Stimulated activated CD8-positive, alpha-beta memory T cell treated with anti-CD3 and anti-CD28 coated beads, Interleukin-2, amount 100 ng/mL, for 48 hours (primary cell): ENCODE measurements around the gene GPR68.
"Not testable (repeated sequence)": the region's sequence is repeated elsewhere in the genome, so short reads cannot be mapped to it uniquely, and the experiment has no call there.

ENCODE experiments used
- DNase-seq, 2 donors: peaks; one replicate each; pipeline ENCODE4 v3.0.0-alpha.2; 2020; ENCODE audit warnings: low read depth in 2 of 2

The GPR68 gene

DNA sequence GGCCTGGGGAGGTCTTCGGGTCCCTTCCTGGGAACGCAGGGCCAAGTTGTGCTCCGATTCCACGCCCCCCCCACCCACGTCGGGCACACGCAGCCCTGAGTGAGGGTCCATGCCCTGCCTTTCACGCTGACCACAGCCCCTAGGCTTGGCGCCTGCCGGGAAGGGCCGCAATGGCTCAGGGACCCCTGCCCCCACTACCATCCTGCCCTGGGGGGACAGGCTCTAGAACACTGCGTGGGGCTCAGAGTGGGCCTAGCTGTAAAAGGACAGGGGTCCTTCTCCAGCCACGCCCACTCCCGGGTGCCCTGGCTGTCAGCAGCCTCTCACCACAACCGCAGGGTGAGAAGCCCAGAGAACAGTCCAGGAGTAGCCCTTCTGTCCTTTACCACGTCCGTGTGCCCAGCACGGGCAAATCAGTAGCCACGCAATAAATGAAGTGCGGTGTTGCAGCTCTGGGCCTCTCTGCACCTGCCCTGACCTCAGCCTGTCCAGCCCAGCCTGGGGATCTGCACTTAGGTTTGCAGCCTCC is 9.4 kb upstream of the GPR68 start:
- DNase-seq: no peak

DNA sequence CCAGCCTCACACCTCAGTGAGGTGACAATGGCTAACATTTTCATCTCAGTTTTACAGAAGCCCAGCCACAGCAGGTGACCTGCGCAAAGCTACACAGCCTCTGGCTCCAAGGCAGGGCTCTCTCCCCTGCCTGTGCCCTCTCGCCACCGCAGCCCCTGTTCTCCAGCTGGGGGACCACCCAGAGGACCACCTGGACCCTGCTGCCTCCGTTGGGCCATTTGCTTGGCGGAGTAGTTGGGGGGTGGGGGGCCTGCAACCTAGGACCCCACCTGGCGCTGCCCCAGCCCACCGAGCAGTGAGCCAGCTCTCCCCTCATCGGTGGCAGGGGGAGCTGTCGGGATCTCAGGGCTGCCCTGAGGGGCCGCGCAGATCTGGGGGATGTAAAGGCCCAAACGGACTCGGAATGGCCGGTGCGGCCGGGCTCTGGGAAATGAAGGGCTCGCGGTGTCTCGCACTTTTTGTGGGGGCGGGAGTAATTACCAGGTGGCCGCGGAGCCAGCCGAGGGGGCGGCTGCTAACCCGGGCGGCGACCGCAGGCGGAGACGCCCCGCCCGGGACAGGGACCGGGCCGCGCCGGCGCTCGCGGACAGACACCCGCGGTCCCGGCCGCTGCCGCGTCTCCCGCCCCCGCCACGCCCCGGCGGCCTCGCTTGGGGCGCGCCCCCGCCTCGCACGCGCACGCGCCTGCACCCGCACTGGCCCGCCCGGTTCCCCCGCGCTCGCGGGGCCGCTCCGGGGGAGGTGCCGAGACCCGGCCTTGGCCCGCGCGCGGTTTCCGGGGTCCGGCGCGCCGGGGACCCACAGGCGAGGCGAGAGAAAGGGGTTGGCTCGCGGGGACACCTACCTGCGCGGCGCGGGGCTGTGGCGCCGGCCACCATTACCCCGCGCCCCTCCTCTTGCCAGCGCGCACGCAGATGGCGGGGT is 8.6 kb upstream of the GPR68 start:
- DNase-seq: no peak

DNA sequence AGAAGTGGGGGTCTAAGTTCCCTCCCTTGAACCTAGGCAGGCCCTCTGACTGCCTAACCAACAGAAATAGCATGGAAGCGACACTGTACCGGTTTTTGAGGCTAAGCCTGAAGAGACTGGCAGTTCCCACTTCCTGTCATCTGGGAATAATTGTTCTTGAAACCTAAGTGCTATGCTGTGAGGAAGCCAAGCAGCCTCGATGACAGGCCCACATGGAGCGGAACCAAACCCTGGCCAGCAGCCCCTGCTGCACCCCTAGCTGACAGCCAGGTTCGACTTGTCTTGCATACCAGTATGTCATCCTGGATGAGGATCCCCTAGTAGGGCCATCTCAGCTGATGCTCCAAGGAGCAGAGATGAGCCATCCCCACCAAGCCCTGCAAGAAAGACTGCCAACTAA is 6.4 kb upstream of the GPR68 start:
- no peak for DNase-seq

DNA sequence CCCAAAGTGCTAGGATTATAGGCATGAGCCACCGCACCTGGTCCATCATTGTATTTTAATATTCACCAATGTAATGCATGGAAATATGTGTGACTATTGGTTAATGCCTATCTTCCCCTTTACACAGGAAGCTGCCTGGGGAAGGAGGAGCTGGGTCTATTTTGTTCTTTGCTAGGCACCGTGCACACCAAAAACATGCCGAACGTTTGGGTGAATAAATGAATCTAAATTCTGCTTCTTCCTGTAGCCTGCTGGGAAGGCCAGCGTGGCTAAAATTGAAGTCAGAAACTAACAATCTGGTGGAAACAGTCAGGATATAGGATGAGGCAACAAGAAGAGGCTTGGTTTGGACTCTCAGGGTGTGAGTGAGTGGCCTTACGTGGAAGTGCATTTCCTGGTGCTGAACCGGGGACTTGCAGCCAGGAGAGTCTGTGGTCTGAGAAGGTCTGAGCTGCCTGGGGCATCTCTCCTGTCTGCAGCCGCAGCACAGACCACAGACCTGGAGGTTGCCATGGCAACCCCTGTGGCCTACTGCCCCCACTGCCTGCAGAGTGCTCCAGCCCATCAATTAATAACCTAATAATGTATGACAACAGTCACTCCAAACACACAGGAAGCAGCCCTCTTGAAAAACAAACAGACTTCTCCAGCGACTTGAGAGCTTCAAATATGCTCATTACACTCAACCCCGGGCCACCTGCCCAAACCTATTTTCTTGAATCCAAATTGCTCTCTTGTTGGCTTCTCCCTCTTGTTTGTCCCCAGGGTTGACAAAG is 5.5 kb upstream of the GPR68 start:
- DNase-seq: no peak

DNA sequence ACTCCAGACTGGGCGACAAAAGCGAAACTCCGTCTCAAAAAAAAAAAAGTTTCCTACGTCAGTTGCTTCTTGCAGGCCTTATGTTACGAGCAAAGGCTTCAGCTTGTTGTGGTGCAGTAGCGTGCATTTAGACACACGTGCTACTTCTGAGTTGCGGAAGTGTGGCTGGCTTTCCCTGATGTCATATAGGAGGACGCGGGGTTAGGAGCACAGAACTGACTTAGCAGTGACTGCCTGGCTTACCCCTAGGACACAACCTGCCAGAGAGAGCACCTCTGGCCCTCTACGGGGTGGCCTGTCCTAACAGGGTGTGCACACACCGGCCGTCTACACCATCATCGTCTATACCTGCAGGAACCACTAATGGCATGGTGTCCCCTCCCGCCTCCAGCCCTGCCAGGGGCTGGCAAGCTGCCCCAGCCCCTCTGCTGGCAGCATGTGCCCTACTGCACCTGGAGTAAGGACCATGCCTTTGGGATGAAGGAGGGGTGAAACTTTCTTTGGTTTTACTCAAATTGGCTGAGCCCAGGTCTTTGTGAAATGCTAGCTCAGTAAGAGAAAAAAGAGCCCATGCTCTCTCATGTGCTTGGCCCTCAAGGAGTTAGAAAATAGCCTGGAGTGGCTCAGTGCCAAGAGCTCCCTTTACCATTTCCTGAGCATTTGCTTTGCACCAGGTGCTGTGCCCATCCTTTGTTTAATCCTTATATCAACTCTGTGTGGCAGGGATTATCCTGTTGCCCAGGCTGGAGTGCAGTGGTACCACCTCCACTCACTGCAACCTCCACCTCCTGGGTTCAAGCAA is 1.7 kb upstream of the GPR68 start:
- no peak for DNase-seq

DNA sequence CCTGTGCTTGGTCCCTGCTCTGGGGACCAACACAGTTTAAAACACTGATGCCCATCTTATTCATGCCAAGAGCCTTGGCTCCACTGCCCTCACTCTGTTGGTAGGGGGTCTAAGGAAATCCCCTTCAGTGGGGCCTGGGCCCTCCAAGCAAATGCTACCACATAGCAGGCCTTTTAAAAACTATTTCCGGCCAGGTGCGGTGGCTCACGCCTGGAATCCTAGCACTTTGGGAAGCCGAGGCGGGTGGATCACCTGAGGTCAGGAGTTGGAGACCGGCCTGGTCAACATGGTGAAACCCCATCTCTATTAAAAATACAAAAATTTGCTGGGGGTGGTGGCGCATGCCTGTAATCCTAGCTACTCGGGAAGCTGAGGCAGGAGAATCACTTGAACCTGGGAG is 1.1 kb upstream of the GPR68 start:
- DNase-seq: not testable (repeated sequence)

DNA sequence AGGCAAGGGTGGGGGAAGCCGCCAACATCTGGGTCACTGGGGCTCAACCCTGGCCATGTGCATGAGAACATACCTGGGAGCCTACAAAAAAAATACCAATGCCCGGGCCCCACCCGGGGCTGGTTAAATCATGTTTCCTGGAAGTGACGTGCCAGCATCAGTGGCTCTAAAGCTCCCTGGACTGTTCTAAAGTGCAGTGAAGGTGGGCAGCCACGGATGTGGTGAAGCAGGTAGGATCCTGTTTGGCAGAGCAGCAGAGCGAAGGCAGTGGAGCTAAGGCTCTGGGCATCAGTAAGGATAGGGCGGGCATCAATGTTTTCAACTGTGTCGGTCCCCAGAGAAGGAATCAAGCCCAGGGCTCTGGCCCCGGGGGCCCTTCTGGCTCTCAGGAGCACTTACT is 525 bp upstream of the GPR68 start:
- DNase-seq: no peak

DNA sequence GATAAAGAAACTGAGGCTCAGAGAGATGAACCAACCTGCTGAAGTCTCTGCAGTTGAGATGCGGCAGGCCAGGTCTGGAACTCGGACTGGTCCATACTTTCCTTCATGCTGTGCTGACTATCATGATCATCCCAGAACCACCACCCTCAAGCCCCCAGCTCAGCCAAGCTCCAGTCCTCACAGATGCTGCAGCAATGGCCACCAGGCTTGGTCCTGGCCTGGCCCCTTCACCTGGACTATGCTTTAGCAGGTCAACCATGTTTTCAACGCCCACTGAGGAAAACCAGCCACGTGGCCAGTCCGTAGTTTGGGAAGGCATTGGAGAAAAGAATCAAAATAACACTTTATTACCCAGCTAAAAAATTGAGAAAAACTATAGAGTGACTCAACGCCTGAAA is 1.4 kb downstream of the GPR68 start:
- no peak for DNase-seq

DNA sequence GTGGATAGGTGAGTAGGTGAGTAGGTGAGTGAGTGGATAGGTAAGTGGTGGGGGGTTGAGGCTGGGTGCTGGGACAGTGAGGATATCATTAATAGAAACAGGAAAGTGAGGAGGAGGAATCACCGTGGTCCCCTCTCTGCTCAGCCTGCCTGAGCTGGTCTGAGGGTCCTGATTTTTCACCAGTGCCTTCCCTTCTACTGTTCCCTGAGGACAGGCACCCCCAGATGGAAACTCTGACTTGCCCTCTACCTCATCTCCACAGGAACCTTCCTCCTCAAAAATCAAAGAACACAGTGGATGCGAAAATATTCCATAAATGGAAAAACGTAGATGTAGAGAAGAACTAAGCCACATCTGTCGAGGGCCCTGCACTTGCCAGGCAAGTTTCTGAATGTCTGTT is 1.9 kb downstream of the GPR68 start:
- no peak for DNase-seq

DNA sequence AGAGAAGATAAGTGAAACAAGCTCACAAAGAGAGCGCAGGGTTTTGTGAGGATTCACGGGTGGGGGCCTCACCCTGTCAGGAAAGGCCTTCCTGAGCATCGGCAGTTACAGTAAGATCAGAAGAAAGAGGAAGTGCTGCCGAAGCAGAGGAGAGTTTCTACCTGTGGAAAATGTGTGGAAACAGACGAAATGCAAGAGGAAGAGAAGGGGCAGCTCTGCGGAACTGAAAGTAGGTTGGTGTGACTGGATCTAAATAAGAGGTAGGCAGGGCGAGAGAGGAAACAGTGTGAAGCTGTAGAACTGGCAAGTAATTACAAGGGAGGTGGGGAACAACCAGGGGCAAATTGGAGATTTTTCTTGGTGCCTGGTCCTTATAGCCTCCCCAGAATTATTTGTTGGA is 2.6 kb downstream of the GPR68 start:
- DNase-seq: no peak

DNA sequence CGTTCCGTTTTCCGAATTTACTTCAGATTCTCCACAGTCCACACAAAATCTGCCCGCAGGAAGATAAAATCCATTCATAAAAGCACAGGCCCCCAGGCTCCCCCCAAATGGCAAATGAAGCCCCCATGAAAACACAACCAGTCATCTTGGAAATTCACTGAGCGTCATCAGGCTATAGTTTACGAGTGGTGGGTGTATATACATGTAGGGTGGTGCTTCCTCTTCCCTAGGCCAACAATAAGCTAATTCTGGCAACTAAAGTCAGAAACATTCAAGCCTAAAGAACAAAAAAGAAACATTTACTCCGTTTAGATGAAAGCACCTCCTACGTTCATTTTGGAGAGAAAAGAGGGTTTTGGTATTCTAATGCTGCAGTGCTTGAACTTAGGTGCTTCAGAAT is 5.8 kb downstream of the GPR68 start:
- DNase-seq: no peak

DNA sequence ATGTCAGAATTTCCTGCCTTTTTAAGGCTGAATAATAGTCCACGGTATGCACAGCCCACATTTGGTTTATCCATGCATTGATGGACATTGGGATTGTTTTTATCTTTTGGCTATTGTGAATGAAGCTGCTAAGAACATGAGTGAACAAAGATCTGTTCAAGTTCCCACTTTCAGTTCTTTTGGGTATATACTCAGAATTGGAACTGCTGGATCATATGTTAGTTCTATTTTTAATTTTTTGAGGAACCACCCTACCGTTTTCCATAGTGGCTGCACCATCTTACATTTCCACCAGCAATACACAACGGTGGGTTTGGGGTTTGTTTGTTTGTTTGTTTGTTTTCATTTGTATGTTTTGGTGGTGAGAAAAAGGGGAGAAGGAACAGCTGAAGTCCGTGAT is 6.4 kb downstream of the GPR68 start:
- DNase-seq: no peak

DNA sequence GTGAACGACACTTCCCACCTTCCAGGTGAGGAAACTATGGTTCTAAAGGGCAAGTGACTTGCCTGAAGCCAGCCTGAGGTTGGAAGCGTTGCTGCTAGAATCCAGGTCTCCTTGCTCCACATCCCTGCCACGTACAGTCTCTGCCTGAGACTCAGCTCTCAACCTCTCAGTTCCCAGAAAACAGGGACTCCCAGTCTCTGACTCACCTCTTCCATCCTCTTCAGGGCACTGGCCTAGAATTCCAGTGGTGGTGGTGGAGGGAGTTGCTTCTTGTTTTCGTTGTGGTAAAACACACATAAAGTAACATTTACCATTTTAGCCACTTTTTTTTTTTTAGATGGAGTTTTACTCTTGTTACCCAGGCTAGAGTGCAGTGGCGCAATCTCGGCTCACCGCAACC is 7.3 kb downstream of the GPR68 start:
- no peak for DNase-seq

DNA sequence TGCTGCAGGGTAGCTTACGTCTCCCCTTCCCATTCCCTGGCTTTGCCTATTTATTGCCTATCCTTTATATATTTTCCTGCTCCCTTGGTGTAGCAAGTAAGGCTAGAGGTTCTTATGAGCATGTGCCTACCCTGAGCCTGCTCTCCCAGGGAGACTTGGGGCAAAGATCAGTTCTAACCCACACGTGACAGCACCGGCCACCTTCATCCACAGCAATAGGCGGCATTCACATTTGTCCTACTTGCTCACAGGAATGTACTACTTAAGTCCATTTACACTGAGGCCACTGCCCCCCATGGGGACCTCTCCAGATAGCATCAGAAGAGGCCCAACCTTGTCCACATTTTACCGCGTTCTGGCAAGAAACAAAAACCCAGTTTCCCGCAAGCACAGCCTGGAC is 8.7 kb downstream of the GPR68 start:
- DNase-seq: no peak

DNA sequence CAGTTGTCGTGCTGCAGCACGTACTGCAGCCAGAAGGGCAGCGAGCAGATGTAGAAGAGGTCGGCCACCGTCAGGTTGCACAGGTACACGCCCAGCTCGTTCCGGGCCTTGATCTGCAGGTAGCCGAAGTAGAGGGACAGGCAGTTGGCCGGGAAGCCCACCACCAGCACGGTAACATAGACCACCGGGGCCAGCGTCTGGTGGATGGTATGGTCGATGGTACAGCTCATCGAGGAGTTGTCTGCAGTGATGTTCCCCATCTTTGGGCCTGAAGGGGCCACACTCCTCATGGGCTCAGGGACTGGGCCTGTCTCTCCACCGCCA is 9.8 kb downstream of the GPR68 start:
- no peak for DNase-seq

DNA sequence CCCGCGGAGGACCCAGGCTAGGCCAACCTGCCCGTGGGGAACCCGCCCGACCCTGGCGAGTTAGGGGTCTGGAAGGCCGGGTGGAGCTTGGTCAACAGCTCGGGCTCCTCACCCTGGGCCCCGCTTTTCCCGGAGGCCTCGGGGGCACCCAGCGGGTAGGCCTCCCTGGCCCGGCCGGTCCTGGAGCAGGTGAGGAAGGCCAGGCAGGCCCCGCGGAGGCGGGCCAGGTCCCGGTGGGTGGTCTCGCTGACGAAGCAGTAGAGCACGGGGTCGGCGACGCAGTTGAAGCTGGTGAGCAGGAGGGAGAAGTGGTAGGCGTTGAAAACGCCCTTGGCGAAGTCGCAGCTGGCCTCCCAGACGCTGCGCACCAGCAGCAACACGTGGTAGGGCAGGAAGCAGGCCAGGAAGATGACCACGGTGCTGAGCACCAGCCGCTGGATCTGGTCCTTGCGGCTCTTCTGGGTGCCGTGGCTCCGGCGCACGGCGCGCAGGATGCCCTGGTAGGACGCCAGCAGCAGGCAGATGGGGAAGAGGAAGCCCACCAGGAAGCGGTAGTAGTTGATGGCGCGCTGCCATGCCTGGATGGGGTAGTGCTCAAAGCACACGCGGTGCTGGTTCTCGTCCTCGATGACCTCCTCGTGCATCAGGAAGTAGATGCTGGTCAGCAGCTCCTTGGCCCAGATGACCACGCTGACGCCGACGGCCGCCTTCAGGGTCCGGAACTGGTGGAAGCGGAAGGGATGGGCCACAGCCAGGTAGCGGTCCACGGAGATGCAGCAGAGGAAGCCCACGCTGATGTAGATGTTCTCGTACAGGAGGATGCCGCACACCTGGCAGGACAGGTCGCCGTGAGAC is 10.3 kb downstream of the GPR68 start:
- no peak for DNase-seq

DNA sequence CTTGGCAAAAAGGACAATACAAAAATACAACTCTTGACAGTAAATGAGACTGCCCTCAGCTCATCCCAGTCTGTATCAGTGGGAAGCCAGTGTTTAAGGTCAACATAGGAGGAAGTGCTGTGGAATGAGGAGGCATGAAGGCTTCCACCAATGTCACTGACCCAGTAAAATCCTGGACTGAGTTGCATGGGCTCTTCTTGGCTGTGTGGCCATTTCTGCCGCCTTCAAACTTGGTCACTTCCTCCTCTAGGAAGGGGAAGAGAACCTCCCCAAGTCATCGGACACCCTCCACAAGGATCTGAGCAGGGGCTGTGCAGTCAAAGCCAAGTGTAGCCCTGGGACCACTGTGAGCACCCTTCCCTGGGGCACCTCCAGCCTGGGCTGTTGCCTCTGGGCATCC is 11.9 kb downstream of the GPR68 start:
- no peak for DNase-seq

DNA sequence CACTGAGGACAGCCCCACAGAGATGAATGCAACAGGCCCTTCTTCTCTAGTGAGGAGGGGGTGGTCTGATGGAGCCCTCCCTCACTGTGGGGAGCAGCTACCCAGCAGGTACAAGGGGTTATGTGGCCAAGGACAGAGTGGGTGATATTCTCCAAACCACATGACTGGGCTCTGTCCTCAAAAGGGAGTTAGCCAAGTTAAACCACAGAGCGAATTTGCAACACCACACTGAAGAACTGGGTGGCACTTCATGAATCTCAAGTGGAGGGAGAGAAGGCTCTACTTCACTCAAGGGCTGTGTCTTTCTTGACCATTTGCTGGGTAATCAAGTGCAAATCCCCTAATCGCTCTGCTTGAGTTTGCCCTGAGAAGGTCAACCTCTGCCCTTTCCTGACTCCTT is 12.5 kb downstream of the GPR68 start:
- no peak for DNase-seq

DNA sequence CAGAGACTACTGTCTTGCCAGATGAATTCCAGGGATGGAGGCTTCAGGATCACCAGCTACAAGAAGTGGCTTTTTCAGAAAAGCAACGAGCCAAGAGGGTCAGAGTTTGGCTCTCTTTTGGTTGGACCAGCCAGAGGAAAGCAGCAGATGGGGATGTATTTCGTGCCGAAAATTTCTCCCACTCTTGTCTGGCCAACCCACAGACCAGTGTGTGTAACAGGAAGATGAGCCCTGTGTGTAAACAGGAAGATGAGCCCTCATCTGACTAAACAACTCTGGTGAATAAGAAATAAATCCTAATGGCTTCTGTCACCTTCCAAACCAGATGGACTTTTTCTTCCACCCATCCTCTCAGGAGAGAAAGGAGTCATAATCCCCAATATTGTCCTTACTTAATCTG is 13.1 kb downstream of the GPR68 start:
- no peak for DNase-seq

DNA sequence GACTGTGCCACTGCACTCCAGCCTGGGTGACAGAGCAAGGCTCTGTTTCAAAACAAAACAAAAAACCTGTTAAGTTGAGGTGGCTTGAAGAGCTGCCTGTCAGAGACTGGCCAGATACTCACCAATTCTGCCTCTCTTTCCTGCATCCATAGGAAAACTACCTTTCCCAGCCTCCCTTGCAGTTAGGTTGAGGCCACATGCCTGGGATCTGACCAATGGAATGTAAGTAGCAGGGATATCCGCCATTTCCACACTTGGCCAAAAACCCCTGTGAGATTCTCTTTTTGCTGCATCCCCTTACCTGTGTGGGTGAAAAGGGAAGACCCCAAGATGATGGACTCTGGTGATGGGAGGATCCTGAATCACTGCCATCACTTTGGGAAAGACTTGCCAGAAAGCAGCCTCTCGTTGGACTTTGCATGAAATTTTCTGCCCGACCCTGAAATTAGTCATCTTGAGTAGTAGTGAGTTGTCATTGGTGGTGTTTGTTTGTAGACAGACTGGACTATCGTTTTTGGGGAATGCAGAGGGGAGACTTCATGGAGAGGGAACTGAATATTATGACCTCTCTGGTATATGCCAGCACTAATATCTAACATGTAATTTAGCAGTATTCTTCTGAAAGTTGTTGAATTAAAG is 14.0 kb downstream of the GPR68 start:
- no peak for DNase-seq

DNA sequence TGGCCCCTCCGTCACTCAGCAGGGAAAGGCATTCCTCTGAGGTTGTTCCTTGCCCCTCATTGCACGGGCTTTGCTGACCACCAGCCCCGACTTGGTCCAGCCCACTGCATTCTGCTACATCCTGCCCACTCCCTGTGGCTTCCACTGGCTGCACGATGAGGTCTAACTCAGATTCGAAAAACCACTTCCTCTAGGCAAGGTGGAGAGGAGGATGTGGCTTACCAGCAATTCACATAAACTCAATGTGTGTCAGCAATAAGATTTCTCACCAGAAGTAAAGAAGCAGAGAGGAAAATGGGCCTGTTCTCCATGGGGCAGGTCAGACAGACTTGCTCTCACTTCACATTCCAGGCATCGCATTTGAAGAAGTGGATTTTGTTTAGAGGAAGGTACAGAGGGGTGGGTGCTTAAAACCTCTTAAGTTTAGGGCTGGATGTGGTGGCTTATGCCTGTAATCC is 14.7 kb downstream of the GPR68 start:
- no peak for DNase-seq
